ENCODE data around the gene COL10A1.

DNA sequence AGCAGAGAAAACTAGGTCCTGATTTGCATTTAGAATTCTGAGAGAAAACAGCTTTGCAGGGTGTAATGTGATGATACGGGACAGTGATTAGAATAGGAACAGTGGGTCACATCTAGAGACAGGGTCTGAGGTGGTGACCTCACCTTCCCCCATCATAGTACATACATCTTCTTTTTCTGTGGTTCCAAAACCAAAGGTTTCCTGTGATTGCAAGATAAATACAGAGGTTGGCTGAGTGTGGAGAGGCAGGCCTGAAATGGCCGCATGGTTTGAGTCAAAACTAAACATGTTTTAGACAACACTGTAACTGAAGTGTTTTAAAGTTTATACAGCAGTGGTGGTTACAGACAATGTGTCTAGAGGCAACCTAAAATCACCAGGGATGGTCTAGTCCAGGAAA lies 35.7 kb downstream of the COL10A1 start:
- TF ChIP-seq TAF1 (IDR thresholded peaks at IDR 0.05; ENCODE audit: borderline replicate concordance, low read depth, low read length) (no peak), FOXM1 (IDR thresholded peaks at IDR 0.05; ENCODE audit: low read depth, low read length) (peak; percentile 77; the same call in 1 of the 2 replicates), HDAC2 (IDR thresholded peaks at IDR 0.05) (no peak), HDAC6 (IDR thresholded peaks at IDR 0.05; ENCODE audit: unreplicated experiment) (no peak), POLR2AphosphoS5 (IDR thresholded peaks at IDR 0.05; ENCODE audit: low read length) (no peak), CBX5 (IDR thresholded peaks at IDR 0.05; ENCODE audit: low read depth) (peak; percentile 90; the same call in 1 of the 2 replicates)
- TF ChIP-seq, protein P1, sequence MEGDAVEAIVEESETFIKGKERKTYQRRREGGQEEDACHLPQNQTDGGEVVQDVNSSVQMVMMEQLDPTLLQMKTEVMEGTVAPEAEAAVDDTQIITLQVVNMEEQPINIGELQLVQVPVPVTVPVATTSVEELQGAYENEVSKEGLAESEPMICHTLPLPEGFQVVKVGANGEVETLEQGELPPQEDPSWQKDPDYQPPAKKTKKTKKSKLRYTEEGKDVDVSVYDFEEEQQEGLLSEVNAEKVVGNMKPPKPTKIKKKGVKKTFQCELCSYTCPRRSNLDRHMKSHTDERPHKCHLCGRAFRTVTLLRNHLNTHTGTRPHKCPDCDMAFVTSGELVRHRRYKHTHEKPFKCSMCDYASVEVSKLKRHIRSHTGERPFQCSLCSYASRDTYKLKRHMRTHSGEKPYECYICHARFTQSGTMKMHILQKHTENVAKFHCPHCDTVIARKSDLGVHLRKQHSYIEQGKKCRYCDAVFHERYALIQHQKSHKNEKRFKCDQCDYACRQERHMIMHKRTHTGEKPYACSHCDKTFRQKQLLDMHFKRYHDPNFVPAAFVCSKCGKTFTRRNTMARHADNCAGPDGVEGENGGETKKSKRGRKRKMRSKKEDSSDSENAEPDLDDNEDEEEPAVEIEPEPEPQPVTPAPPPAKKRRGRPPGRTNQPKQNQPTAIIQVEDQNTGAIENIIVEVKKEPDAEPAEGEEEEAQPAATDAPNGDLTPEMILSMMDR (IDR thresholded peaks at IDR 0.05 in 2 of 3, conservative IDR thresholded peaks at IDR 0.05 in 1 of 3; ENCODE audit: control insufficient read depth in 2 of 3, extremely low read depth in 1 of 3, insufficient read depth in 1 of 3, low read depth in 3 of 3, low read length in 3 of 3) = no peak
- TF ChIP-seq, protein P2, sequence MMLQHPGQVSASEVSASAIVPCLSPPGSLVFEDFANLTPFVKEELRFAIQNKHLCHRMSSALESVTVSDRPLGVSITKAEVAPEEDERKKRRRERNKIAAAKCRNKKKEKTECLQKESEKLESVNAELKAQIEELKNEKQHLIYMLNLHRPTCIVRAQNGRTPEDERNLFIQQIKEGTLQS (IDR thresholded peaks at IDR 0.05; ENCODE audit: borderline replicate concordance, extremely low read depth, low read depth, low read length) = no peak
